H1 (cell line): Measurements from ENCODE around the gene TRIM50. TPM values are rescaled to one million over a fixed set of nuclear protein-coding genes. Genes with fewer than 3 reads are reported as not detected.

ENCODE experiments used
- CTCF ChIA-PET: fragments of 300-600 bp; sonication (Branson Sonifier 250); formaldehyde crosslinking; loops from one replicate; lab custom pipeline; 2021; ENCODE audit not compliant: partially characterized antibody; lab: Charles Lee
- POLR2A ChIA-PET: fragments of 300-600 bp; sonication (Branson Sonifier 250); formaldehyde crosslinking; loops from one replicate; lab custom pipeline; 2021; ENCODE audit warnings: inconsistent platforms; ENCODE audit not compliant: partially characterized antibody; lab: Charles Lee
- DNase-seq, 2 experiments: peaks; one replicate each; pipeline versions ENCODE4 v3.0.0 to v3.0.0-alpha.2; 2010 to 2022; ENCODE audit warnings: low spot score in 2 of 2, low read depth in 1 of 2, mixed read lengths in 1 of 2
- FAIRE-seq: peaks from 2 replicates; lab custom pipeline; 2011; peaks lifted over from hg19 to GRCh38; lab: Jason Lieb, UNC
- H2AFZ ChIP-seq: 2 replicates; pipeline ENCODE4 v1.8.1; 2012; ENCODE audit warnings: low read length, inconsistent platforms
- H2AK5ac ChIP-seq: 2 replicates; pipeline ENCODE4 v1.6.1; 2013; ENCODE audit warnings: low read depth, low read length
- H2BK120ac ChIP-seq: replicated peaks from 2 replicates; pipeline ENCODE3; 2013; ENCODE audit warnings: low read depth, low read length, inconsistent platforms
- H2BK12ac ChIP-seq: 2 replicates; pipeline ENCODE4 v1.6.1; 2013; ENCODE audit warnings: low read depth, low read length
- H2BK15ac ChIP-seq: 2 replicates; pipeline ENCODE4 v1.6.1; 2013; ENCODE audit warnings: low read length
- H2BK20ac ChIP-seq: 2 replicates; pipeline ENCODE4 v1.6.1; 2013; ENCODE audit warnings: low read length
- H2BK5ac ChIP-seq: 2 replicates; pipeline ENCODE4 v1.6.1; 2013; ENCODE audit warnings: low read depth, low read length
- H3K14ac ChIP-seq: 2 replicates; pipeline ENCODE4 v1.6.1; 2013; ENCODE audit warnings: inconsistent platforms; ENCODE audit not compliant: insufficient read length
- H3K18ac ChIP-seq: 2 replicates; pipeline ENCODE4 v1.6.1; 2013; ENCODE audit warnings: low read length; ENCODE audit errors: extremely low read depth
- H3K23ac ChIP-seq: 2 replicates; pipeline ENCODE4 v1.6.1; 2013; ENCODE audit warnings: inconsistent platforms; ENCODE audit not compliant: insufficient read length
- H3K23me2 ChIP-seq: 2 replicates; pipeline ENCODE4 v1.6.1; 2013; ENCODE audit warnings: low read depth, low read length
- H3K27ac ChIP-seq: 2 replicates; pipeline ENCODE4 v1.6.1; 2011; ENCODE audit warnings: low read depth, low read length, inconsistent platforms
- H3K27me3 ChIP-seq, 4 experiments: replicated peaks in 1 of 4; 1 replicate in 1 of 4; 2 replicates in 3 of 4; pipeline versions ENCODE4 v1.6.1 to v1.8.1; 2011 to 2013; ENCODE audit warnings: low read length in 3 of 4, mild to moderate bottlenecking in 3 of 4, inconsistent platforms in 2 of 4, mixed read lengths in 2 of 4, moderate library complexity in 1 of 4; ENCODE audit not compliant: control insufficient read depth in 3 of 4, insufficient read depth in 3 of 4; ENCODE audit errors: extremely low read depth in 1 of 4
- H3K36me3 ChIP-seq, 4 experiments: 2 replicates each; pipeline versions ENCODE4 v1.6.1 to v1.8.1; 2011 to 2013; ENCODE audit warnings: mild to moderate bottlenecking in 4 of 4, low read length in 3 of 4, moderate library complexity in 2 of 4, control low read depth in 1 of 4, inconsistent platforms in 1 of 4; ENCODE audit not compliant: insufficient read depth in 4 of 4, control insufficient read depth in 2 of 4
- H3K4ac ChIP-seq: replicated peaks from 2 replicates; pipeline ENCODE3; 2013; ENCODE audit warnings: low read length, low read depth, mixed read lengths, inconsistent platforms; ENCODE audit not compliant: insufficient read length
- H3K4me1 ChIP-seq, 4 experiments: replicated peaks in 1 of 4; 1 replicate in 1 of 4; 2 replicates in 3 of 4; pipeline versions ENCODE4 v1.6.1 to v1.8.1; 2011 to 2013; ENCODE audit warnings: low read length in 3 of 4, inconsistent platforms in 2 of 4, mixed read lengths in 1 of 4; ENCODE audit not compliant: insufficient read depth in 4 of 4, control insufficient read depth in 3 of 4
- H3K4me2 ChIP-seq, 2 experiments: 2 replicates each; pipeline versions ENCODE4 v1.6.1 to v1.8.1; 2011 to 2013; ENCODE audit warnings: low read depth in 2 of 2, low read length in 2 of 2, control low read depth in 1 of 2, inconsistent platforms in 1 of 2, mild to moderate bottlenecking in 1 of 2; ENCODE audit not compliant: insufficient read depth in 1 of 2
- H3K4me3 ChIP-seq, 4 experiments: fragments of 200-600, 300-600 bp in 1 of 4; sonication (generic), shearing (Covaris generic), sonication (Bioruptor Twin) in 1 of 4; 2 replicates each; pipeline versions ENCODE4 v1.5.1 to v1.8.1; 2011 to 2016; ENCODE audit warnings: low read length in 4 of 4, low read depth in 3 of 4, control low read depth in 2 of 4, inconsistent platforms in 2 of 4, mild to moderate bottlenecking in 2 of 4, mixed read lengths in 1 of 4, moderate library complexity in 1 of 4; ENCODE audit not compliant: insufficient read depth in 2 of 4; ENCODE audit errors: extremely low read depth in 1 of 4
- H3K56ac ChIP-seq: replicated peaks from 2 replicates; pipeline ENCODE3; 2013; ENCODE audit warnings: low read depth, mild to moderate bottlenecking, mixed read lengths, low read length, inconsistent platforms; ENCODE audit not compliant: insufficient read length
- H3K79me1 ChIP-seq: 2 replicates; pipeline ENCODE4 v1.6.1; 2013; ENCODE audit warnings: low read depth, low read length, control low read depth
- H3K79me2 ChIP-seq, 2 experiments: 2 replicates each; pipeline versions ENCODE4 v1.6.1 to v1.8.1; 2012 to 2013; ENCODE audit warnings: low read length in 2 of 2, mild to moderate bottlenecking in 2 of 2, inconsistent platforms in 1 of 2; ENCODE audit not compliant: insufficient read depth in 2 of 2, control insufficient read depth in 1 of 2
- H3K9ac ChIP-seq, 4 experiments: replicated peaks in 1 of 4; 1 replicate in 1 of 4; 2 replicates in 3 of 4; pipeline versions ENCODE4 v1.6.1 to v1.8.1; 2011 to 2013; ENCODE audit warnings: low read depth in 3 of 4, low read length in 3 of 4, control low read depth in 2 of 4, mild to moderate bottlenecking in 2 of 4, moderate library complexity in 2 of 4, inconsistent platforms in 1 of 4; ENCODE audit errors: extremely low read depth in 1 of 4
- H3K9me3 ChIP-seq, 2 experiments: 2 replicates each; pipeline versions ENCODE4 v1.6.1 to v1.8.1; 2012 to 2013; ENCODE audit warnings: mild to moderate bottlenecking in 2 of 2, moderate library complexity in 2 of 2, control low read depth in 1 of 2, inconsistent platforms in 1 of 2, low read depth in 1 of 2, low read length in 1 of 2, mixed read lengths in 1 of 2; ENCODE audit not compliant: insufficient read depth in 2 of 2
- H4K20me1 ChIP-seq, 2 experiments: replicated peaks in 1 of 2; 2 replicates each; pipeline versions ENCODE3 to v1.8.1; 2011 to 2013; ENCODE audit warnings: inconsistent platforms in 2 of 2, low read length in 2 of 2, mild to moderate bottlenecking in 1 of 2; ENCODE audit not compliant: insufficient read depth in 2 of 2, control insufficient read depth in 1 of 2
- H4K5ac ChIP-seq: 2 replicates; pipeline ENCODE4 v1.6.1; 2013; ENCODE audit warnings: low read length, low read depth, mixed read lengths, inconsistent platforms; ENCODE audit not compliant: insufficient read length
- H4K8ac ChIP-seq: 2 replicates; pipeline ENCODE4 v1.8.0; 2013; ENCODE audit warnings: mild to moderate bottlenecking, moderate library complexity, low read length, inconsistent platforms; ENCODE audit not compliant: insufficient read depth; ENCODE audit errors: extremely low read depth
- H4K91ac ChIP-seq: replicated peaks from 2 replicates; pipeline ENCODE3; 2013; ENCODE audit warnings: low read length, mixed read lengths, inconsistent platforms; ENCODE audit not compliant: insufficient read length
- BRCA1 ChIP-seq: IDR thresholded peaks from 2 replicates; pipeline ENCODE4 v1.6.1; 2012; ENCODE audit warnings: low read depth, low read length, improper control_type of control experiment
- CTBP2 ChIP-seq: IDR thresholded peaks from 2 replicates; pipeline ENCODE4 v1.7.0; 2011; ENCODE audit warnings: borderline replicate concordance, mild to moderate bottlenecking, moderate library complexity, mixed read lengths, low read length; ENCODE audit not compliant: insufficient read depth, insufficient read length
- SP4 ChIP-seq: IDR thresholded peaks from 2 replicates; pipeline ENCODE4 v1.6.1; 2012; ENCODE audit warnings: low read length, inconsistent platforms
- WGBS, 2 experiments: shearing (Covaris generic) in 1 of 2; methylation state at CpG; one replicate each; pipeline versions ENCODE4 v1.1.6 to v1.1.7; 2013 to 2015; ENCODE audit warnings: low lambda C conversion rate in 2 of 2, mixed read lengths in 2 of 2, inconsistent platforms in 1 of 2, low coverage in 1 of 2, missing lambda C conversion rate in 1 of 2; ENCODE audit not compliant: insufficient replicate concordance in 2 of 2, insufficient coverage in 1 of 2, insufficient read length in 1 of 2; ENCODE audit errors: extremely low coverage in 1 of 2, missing lambda C conversion rate in 1 of 2; 5-methylcytosine and 5-hydroxymethylcytosine counted together
- polyA plus RNA-seq, 7 experiments: library from polyadenylated mRNA; depleted of rRNA in 3 of 7; stranded (reverse) in 5 of 7; unstranded in 2 of 7; fragments of >200 nt in 5 of 7; fragments of 200-250 nt in 2 of 7; gene quantifications; 1 replicate in 5 of 7; 2 replicates in 1 of 7; 4 replicates in 1 of 7; pipeline versions ENCODE4 v1.2.1 to v1.2.3, GENCODE V29; 2011 to 2013; ENCODE audit warnings: missing spikeins in 2 of 7, mixed read lengths in 2 of 7
- total RNA-seq: library from RNA; stranded (reverse); fragmentation: NEBNext Ultra II Directional; extraction: Animal tissue kit (Norgen Biotek cat#: 25700); gene quantifications from 2 replicates; pipeline ENCODE4 v1.2.1, GENCODE V29; 2021

Gene TRIM50
- total and polyA plus RNA-seq, 2 of the 8 experiments (the other 6 are each of a cell fraction or from before 2014, with no cell fraction given) = 0.12 TPM; not detected in 1

- no peaks in the 10 kb centered on the region for H4K20me1 ChIP-seq
- CTCF ChIA-PET = interaction anchor here (0.5 to 6.9 kb wide), 3 partner anchors 15 to 123 kb away, joined by 3 to 36 read pairs (median 5); no protein-coding TSS in a partner anchor
- no peak overlapping the region for H2BK15ac ChIP-seq
- H2AFZ ChIP-seq = no peak overlapping the region
- H3K14ac ChIP-seq = no peak overlapping the region
- no peak overlapping the region for H3K27ac ChIP-seq
- no peak overlapping the region for H3K23ac ChIP-seq
- H3K4me1 ChIP-seq = peaks cover 0 to 9% (median 5%) of the 10 kb centered on the region in 4 experiments; a peak in 6 of 7 replicates
- no peak overlapping the region for H3K18ac ChIP-seq
- H3K9ac ChIP-seq = no peak overlapping the region
- H3K4me3 ChIP-seq = no peak overlapping the region
- H2BK120ac ChIP-seq = no peak overlapping the region
- no peaks in the 10 kb centered on the region for H3K9me3 ChIP-seq
- WGBS, 2 experiments = 94% methylated on average over 10 of the region's 10 CpGs; no CpG with 5 or more reads in 1 of the 2 experiments
- no peaks in the 10 kb centered on the region for H3K79me1 ChIP-seq
- H2BK5ac ChIP-seq = no peak overlapping the region
- no peak overlapping the region for H2BK12ac ChIP-seq
- no peak overlapping the region for H2AK5ac ChIP-seq
- no peak overlapping the region for H3K4ac ChIP-seq
- no peak overlapping the region for H4K8ac ChIP-seq
- H3K4me2 ChIP-seq = no peak overlapping the region
- POLR2A ChIA-PET = interaction anchor here (1.0 kb wide), 1 partner anchor 12 kb away, joined by 3 read pairs; no protein-coding TSS in a partner anchor
- no peak overlapping the region for H4K91ac ChIP-seq
- H3K79me2 ChIP-seq = no peaks in the 10 kb centered on the region
- DNase-seq = no peak
- H2BK20ac ChIP-seq = no peak overlapping the region
- no peaks in the 10 kb centered on the region for H3K36me3 ChIP-seq
- H3K56ac ChIP-seq = no peak overlapping the region
- H3K23me2 ChIP-seq = no peaks in the 10 kb centered on the region
- H4K5ac ChIP-seq = no peak overlapping the region
- FAIRE-seq = no peak
- H3K27me3 ChIP-seq = peaks cover 0 to 2% (median 0%) of the 10 kb centered on the region in 4 experiments; a peak in 1 of 7 replicates
- TF ChIP-seq SP4 = no peak
- no peak for TF ChIP-seq BRCA1
- no peak for TF ChIP-seq CTBP2
Measured at GRCh38 chr7:73328696-73329095, 814 bp upstream of the TRIM50 start.
